KOPT-K1 (cell line): ENCODE measurements around the gene GNL3.
A peak's percentile ranks its signal among the peaks of the same experiment; 100 is the strongest.

Experiments
- H3K27ac ChIP-seq: fragments of 200-600 bp; sonication (generic); 2 replicates; pipeline ENCODE4 v1.5.1; 2016; ENCODE audit warnings: antibody characterized with exemption, mild to moderate bottlenecking, low read depth, low read length; ENCODE audit not compliant: poor library complexity, severe bottlenecking
- H3K36me3 ChIP-seq: fragments of 200-600 bp; sonication (generic); 2 replicates; pipeline ENCODE4 v1.5.1; 2017; ENCODE audit warnings: antibody characterized with exemption, mild to moderate bottlenecking, low read length, moderate library complexity; ENCODE audit not compliant: insufficient read depth
- H3K9me3 ChIP-seq: fragments of 200-600 bp; sonication (generic); 2 replicates; pipeline ENCODE4 v1.5.1; 2017; ENCODE audit warnings: antibody characterized with exemption, low read length, mild to moderate bottlenecking; ENCODE audit not compliant: insufficient read depth, poor library complexity, severe bottlenecking

The GNL3 gene

GRCh38 chr3:52704611-52705437 is 19.0 kb downstream of the GNL3 start:
- Histone ChIP-seq H3K9me3 (no peaks in the 10 kb centered on the region), H3K27ac (peak overlapping the region; percentile 87), H3K36me3 (peaks cover 26% of the 10 kb centered on the region)

GRCh38 chr3:52705438-52705687 is 19.5 kb downstream of the GNL3 start:
- Histone ChIP-seq H3K9me3 (no peaks in the 10 kb centered on the region), H3K27ac (peak overlapping the region; percentile 87), H3K36me3 (peaks cover 27% of the 10 kb centered on the region)

- peak within 1 kb of the TSS; percentile 87 for H3K27ac ChIP-seq
- H3K9me3 ChIP-seq: no peaks in the 10 kb centered on the region
- H3K36me3 ChIP-seq: peaks cover 33% of the 10 kb centered on the region
Observed at GRCh38 chr3:52705688-52706686, 20.2 kb downstream of the GNL3 start, which contains the start of the genes GLT8D1 and SPCS1. GLT8D1 (minus strand) TSS chr3:52705791; CDS start chr3:52700460, 5,331 bp downstream. SPCS1 (plus strand) TSS chr3:52706106; CDS start chr3:52706247, 141 bp downstream.

- Histone ChIP-seq H3K36me3 (peaks cover 44% of the 10 kb centered on the region), H3K27ac (no peak overlapping the region), H3K9me3 (no peaks in the 10 kb centered on the region)
Observed at GRCh38 chr3:52707585-52707984, 21.8 kb downstream of the GNL3 start.

DNA sequence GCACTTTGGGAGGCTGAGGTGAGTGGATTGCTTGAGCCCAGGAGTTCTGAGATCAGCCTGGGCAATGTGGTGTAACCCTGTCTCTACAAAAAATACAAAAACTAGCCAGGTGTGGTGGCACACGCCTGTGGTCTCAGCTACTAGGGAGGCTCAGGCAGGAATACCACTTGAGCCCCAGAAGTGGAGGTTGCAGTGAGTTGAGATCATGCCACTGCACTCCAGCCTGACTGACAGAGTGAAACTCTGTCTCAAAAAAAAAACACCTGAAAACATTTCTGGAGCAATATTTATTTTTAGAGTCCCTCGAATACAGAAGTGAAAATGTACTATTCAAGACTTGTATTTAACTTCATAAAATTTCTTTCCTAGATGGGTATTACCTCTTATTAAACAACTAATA is 24.7 kb downstream of the GNL3 start:
- no peaks in the 10 kb centered on the region for H3K9me3 ChIP-seq
- H3K27ac ChIP-seq: no peak overlapping the region
- peaks cover 47% of the 10 kb centered on the region for H3K36me3 ChIP-seq

GRCh38 chr3:52712291-52713212 is 26.7 kb downstream of the GNL3 start:
- peaks cover 47% of the 10 kb centered on the region for H3K36me3 ChIP-seq
- no peak overlapping the region for H3K27ac ChIP-seq
- no peaks in the 10 kb centered on the region for H3K9me3 ChIP-seq

DNA sequence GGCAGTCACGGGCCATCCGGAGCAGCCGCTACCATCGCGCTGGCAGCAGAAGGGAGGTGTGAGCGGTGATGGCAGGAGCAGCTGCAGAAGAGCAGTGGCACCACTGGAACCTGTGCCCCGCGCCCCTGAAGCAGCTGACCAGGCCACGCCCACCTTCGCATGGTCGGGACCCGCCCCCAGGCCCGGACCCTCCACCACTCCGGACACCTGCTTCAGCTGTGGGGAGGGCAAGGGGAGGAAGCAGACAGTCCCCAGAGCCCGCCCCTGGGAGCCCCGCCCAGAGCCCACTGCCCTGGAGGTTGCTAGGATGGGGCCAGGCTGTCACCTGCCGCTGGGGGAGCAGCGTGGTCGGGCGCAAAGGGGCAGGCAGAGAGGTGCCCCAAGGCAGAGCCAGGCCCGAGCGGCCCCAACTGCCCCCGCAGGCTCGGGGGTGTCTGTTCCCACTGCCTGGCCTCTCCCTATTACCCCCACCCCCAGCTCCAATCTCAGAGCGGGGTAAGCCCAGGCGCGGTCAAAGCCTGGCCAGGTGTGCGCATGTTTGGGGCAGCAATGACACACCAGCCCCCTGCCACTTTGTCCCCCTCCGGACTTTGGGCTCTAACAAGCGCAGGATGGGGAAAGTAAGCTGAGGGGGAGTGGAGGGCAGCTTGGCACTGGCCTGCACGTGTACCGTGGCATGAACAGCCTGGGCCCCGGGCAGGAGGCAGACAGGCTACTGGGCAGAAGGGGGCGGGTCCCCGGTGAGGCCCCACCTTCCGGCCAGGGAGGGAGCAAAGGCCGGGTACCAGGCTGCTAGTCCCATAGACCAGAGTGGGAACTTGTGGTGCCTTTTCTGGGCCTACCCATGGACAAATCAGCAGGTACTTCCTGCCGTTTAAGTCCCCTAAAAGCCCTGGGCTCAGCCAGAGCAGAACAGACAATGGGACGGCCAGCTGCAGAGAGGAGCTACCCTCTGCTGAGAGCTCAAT is 28.8 kb downstream of the GNL3 start:
- peaks cover 10% of the 10 kb centered on the region for H3K9me3 ChIP-seq
- H3K36me3 ChIP-seq: peaks cover 36% of the 10 kb centered on the region
- H3K27ac ChIP-seq: no peak overlapping the region

DNA sequence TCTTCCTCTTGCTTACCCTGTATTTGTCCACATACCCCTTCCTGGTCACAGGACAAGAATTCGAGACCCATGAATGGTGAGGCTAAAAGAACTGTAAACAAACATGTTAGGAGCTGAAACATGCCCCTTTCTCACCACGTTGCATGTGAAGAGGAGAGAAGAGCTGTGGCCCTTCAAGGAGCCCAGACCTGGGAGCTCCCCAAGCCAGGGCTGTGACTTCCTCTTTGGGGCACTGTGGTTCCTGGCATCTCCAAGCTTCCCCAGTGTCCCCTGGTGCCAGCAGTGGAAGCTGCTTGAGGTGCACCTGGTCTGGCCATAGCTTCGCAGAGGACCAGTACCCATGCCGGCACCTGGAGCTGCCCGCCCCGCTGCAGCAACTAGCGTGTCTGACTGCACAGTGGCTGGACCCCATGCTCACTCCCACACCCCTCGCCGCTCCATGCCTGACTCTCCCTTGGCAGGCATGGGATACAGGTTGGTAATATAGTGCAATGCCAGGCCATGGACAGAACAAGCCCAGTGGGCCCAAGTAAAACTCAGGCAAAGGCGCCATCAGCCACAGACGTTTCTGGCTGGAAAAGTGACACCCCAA is 30.0 kb downstream of the GNL3 start:
- H3K9me3 ChIP-seq: peaks cover 13% of the 10 kb centered on the region
- no peak overlapping the region for H3K27ac ChIP-seq
- peaks cover 25% of the 10 kb centered on the region for H3K36me3 ChIP-seq

DNA sequence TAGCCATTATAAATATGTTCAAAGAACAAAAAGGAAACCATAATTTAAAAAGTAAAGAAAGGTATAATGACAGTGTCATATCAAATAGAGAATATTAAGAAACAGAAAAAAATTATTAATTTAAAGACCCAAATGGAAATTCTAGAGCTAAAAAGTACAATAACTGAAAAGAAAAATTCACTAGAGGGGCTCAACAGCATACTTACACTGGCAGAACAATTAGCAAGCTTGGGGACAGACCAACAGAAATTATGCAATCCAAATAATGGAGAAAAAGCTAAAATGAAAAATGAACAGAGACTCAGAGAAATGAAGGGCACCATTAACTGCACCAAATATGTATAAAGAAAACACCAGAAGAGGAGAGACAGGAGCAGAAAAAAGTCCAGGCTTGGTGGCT is 33.8 kb downstream of the GNL3 start:
- Histone ChIP-seq H3K9me3 (peaks cover 13% of the 10 kb centered on the region), H3K27ac (no peak overlapping the region), H3K36me3 (peaks cover 10% of the 10 kb centered on the region; the same call in 1 of the 2 replicates)

DNA sequence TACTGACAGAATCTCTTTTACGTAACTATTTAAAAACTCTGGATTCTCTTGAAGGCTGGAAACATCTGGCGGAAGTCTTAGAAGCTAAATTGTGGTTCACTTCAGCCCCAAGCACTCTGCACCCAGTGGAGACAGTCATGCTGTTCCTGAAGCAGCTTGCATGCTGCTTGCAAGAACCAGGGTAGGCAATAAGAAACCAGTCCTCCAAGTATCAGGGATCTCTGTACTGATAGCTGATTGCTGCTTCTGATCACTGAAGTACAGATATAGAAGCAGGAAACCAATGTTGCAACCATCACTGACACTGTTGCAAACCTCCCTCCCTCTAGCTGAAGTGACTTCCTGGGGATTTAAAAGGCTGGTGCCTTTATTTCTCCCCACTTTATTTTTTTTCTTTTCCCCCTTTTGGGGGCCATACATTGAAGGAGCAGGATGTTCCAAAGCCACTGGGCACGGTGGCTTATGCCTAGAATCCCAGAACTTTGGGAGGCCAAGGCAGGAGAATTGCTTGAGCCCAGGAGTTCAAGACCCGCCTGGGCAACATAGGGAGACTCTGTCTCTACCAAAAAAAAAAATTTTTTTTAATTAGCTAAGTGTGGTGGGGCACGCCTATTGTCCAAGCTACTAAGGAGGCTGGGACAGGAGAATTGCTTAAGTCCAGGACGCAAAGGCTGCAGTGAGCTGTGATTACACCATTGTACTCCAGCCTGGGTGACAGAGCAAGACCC is 35.3 kb downstream of the GNL3 start:
- H3K27ac ChIP-seq: peak overlapping the region; percentile 48
- H3K9me3 ChIP-seq: peaks cover 13% of the 10 kb centered on the region

GRCh38 chr3:52721730-52722008 is 35.8 kb downstream of the GNL3 start:
- Histone ChIP-seq H3K36me3 (0 out of 2 replicates have a peak, but pooled peaks cover 10% of the 10 kb centered on the region), H3K27ac (peak overlapping the region; percentile 48), H3K9me3 (peaks cover 13% of the 10 kb centered on the region)

More for the DNA sequence above, 35.3 kb downstream of the GNL3 start:
- 0 out of 2 replicates have a peak, but pooled peaks cover 10% of the 10 kb centered on the region for H3K36me3 ChIP-seq

GRCh38 chr3:52722491-52722890 is 36.7 kb downstream of the GNL3 start:
- Histone ChIP-seq H3K9me3 (peaks cover 14% of the 10 kb centered on the region), H3K36me3 (0 out of 2 replicates have a peak, but pooled peaks cover 10% of the 10 kb centered on the region), H3K27ac (no peak overlapping the region)

DNA sequence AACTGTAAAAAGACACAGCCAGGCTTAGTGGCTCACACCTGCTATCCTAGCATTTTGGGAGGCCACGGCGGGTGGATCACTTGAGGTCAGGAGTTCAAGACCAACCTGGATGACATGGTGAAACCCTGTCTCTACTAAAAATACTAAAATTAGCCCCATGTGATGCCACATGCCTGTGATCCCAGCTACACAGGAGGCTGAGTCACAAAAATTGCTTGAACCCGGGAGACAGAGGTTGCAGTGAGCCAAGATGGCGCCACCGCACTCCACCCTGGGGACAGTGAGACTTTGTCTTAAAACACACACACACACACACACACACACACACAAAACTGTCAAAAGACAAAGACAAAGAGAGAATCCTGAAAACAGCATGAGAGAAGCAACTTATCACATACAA is 38.1 kb downstream of the GNL3 start:
- Histone ChIP-seq H3K36me3 (peaks cover 12% of the 10 kb centered on the region; the same call in 1 of the 2 replicates), H3K9me3 (peaks cover 25% of the 10 kb centered on the region), H3K27ac (no peak overlapping the region)
